ENCODE results near the gene KCNG2. TPM values are rescaled to one million over a fixed set of nuclear protein-coding genes. Genes with fewer than 3 reads are reported as not detected.

KCNG2 gene
- total RNA-seq, 1 donor from 2014 or later, result not detected

DNA sequence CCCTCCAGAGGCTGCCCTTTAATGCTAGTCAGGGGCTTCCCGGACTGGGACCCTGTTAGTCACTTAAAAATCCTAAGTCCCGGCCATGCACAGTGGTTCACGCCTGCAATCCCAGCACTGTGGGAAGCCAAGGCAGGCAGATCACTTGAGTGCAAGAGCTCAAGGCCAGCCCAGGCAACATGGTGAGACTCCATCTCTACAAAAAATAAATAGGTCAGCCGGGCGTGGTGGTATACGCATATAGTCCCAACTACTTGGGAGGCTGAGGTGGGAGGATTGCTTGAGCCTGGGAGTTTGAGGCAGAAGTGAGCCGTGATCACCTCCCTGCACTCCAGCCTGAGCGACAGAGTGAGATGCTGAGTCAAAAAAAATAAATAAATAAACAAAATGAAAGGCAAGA is 17.2 kb upstream of the KCNG2 start:
- Mint-ChIP-seq H3K4me1 (ENCODE audit: low read depth) (no peaks in the 10 kb centered on the region), H3K27me3 (peaks cover 70% of the 10 kb centered on the region), H3K27ac (no peak overlapping the region), H3K9me3 (ENCODE audit: low read depth) (no peaks in the 10 kb centered on the region), H3K4me3 (ENCODE audit: low read depth) (no peak overlapping the region), H3K36me3 (ENCODE audit: insufficient read depth) (no peaks in the 10 kb centered on the region)
- TF ChIP-seq, protein P1, sequence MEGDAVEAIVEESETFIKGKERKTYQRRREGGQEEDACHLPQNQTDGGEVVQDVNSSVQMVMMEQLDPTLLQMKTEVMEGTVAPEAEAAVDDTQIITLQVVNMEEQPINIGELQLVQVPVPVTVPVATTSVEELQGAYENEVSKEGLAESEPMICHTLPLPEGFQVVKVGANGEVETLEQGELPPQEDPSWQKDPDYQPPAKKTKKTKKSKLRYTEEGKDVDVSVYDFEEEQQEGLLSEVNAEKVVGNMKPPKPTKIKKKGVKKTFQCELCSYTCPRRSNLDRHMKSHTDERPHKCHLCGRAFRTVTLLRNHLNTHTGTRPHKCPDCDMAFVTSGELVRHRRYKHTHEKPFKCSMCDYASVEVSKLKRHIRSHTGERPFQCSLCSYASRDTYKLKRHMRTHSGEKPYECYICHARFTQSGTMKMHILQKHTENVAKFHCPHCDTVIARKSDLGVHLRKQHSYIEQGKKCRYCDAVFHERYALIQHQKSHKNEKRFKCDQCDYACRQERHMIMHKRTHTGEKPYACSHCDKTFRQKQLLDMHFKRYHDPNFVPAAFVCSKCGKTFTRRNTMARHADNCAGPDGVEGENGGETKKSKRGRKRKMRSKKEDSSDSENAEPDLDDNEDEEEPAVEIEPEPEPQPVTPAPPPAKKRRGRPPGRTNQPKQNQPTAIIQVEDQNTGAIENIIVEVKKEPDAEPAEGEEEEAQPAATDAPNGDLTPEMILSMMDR (IDR thresholded peaks at IDR 0.05; ENCODE audit: unreplicated experiment), result no peak
- no peak for DNase-seq (ENCODE audit: low spot score, unreplicated experiment)

DNA sequence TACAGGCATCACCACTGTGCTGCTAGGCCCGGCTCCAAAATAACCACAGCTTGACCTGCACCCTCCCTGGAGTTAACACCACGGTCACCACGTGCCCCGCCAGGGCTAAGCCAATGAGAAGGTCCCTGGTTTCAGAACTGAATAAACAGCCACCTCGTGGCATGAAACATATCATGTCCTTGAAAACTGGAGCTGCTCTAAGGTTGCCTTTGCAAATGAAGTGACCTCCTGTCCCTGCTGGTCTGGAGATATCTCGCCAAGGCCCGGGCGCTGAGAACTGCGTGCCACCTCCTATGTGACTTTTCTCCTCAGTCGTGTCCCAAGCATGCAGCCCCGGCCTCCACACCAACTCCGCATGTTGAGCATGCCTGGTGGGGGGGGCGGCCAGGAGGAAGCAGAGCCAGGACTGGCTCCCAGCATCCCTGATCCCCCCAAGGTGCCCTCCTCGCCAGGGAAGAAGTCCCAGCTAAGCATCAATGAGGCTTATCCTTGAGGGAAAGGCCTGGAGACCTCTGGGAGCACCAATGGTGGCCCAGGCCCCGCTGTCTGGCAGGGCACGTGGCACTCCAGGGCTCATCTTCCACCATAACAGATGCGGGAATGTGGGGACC is 16.3 kb upstream of the KCNG2 start:
- H3K9me3 Mint-ChIP-seq (ENCODE audit: low read depth), result no peaks in the 10 kb centered on the region
- peaks cover 69% of the 10 kb centered on the region for H3K27me3 Mint-ChIP-seq
- H3K4me3 Mint-ChIP-seq (ENCODE audit: low read depth), result no peak overlapping the region
- no peaks in the 10 kb centered on the region for H3K4me1 Mint-ChIP-seq (ENCODE audit: low read depth)
- DNase-seq (ENCODE audit: low spot score, unreplicated experiment), result no peak
- TF ChIP-seq, protein P1 (IDR thresholded peaks at IDR 0.05; ENCODE audit: unreplicated experiment), result no peak
- H3K36me3 Mint-ChIP-seq (ENCODE audit: insufficient read depth), result no peaks in the 10 kb centered on the region
- H3K27ac Mint-ChIP-seq, result no peak overlapping the region

DNA sequence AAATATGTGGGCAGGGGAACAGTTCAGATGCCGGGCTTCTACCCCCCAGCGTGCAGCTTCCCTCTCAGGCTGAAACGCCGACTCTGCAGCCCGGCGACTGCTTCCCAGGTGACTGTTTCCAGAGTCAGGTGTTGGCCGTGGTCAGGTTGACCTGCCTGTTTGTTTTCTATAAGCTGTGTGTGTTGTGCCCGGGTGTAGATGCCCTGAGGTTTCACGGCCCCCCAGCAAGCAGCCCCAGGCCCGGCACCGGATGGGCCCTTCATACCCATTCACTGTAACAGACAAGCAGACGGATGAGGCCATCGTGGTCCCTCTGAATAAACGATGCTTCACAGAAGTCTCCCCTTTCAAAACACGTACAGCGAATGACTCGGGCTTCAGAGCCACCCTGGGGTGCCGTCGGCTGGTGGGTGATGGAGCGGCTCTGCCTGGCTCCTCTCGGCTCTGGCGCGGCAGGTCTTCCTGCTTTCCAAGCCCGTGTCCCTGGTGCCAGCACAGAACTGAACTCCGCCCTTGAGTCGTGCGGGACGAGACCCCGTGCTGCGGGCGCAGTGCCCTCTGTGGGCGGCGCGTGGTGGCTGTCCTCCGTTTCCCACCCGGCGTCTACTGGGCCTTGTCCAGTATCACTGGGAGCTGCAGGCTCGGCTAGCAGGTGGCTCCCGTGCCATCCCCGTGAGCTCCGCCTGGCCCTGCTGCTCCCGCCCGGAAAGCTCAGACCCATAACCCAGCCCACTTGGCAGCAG is 15.0 kb upstream of the KCNG2 start:
- TF ChIP-seq, protein P1 (IDR thresholded peaks at IDR 0.05; ENCODE audit: unreplicated experiment), result no peak
- no peak for DNase-seq (ENCODE audit: low spot score, unreplicated experiment)
- Mint-ChIP-seq H3K27ac (no peak overlapping the region), H3K4me3 (ENCODE audit: low read depth) (no peak overlapping the region), H3K36me3 (ENCODE audit: insufficient read depth) (no peaks in the 10 kb centered on the region), H3K4me1 (ENCODE audit: low read depth) (no peaks in the 10 kb centered on the region), H3K27me3 (peaks cover 69% of the 10 kb centered on the region), H3K9me3 (ENCODE audit: low read depth) (no peaks in the 10 kb centered on the region)

DNA sequence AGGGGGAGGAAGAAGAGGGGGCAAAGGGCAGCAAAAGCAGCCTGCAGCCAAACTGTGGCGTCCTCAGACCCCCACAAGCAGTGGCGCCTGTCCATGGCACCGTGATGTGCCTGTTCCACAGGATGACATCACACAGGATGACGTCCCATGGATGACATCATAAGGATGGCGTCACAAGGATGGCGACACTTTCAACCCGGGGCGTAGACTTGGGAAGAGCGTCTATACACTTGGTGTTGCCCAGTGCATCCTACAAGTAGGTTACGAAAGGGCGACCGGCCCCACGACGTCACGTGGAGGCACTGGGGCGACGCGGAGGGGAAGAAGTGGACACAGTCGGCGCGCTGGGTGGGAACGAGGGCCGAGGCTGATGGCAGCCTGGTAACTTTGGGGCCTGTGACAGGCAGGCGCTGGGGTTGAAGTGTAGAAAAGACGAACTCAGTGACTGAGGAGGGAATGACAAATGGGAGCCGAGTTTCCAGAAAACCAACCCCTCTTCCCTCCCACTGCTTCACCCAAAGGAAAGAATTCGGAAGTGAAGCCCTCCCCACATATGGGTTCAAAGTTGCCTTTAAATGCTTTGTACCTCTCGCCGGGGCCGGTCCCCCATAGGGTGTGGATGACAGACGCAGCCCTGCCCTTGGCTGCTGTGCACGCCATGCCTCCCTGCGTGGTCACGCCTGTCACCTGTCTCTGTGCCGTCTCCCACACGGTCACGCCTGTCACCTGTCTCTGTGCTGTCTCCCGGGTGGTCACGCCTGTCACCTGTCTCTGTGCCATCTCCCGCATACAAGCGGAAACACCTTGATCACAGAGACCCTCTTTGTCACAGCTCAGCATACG is 13.4 kb upstream of the KCNG2 start:
- no peak for DNase-seq (ENCODE audit: low spot score, unreplicated experiment)
- TF ChIP-seq, protein P1 (IDR thresholded peaks at IDR 0.05; ENCODE audit: unreplicated experiment), result no peak

More for the DNA sequence above, 13.4 kb upstream of the KCNG2 start:
- Mint-ChIP-seq H3K4me3 (ENCODE audit: low read depth) (no peak overlapping the region), H3K27me3 (peaks cover 65% of the 10 kb centered on the region), H3K27ac (no peak overlapping the region), H3K36me3 (ENCODE audit: insufficient read depth) (no peaks in the 10 kb centered on the region), H3K9me3 (ENCODE audit: low read depth) (no peaks in the 10 kb centered on the region), H3K4me1 (ENCODE audit: low read depth) (no peaks in the 10 kb centered on the region)
